Measurements from ENCODE around the gene GPR37L1.

- no peak for TF ChIP-seq POLR2A (IDR thresholded peaks at IDR 0.05)
- no peak for TF ChIP-seq CTCF (IDR thresholded peaks at IDR 0.05)
Measured at GRCh38 chr1:202112859-202113689, 9.6 kb upstream of the GPR37L1 start.

Data from testis (tissue), 2 donors.